ENCODE data around the gene MYG1. TPM values are rescaled to one million over a fixed set of nuclear protein-coding genes. Genes with fewer than 3 reads are reported as not detected.

MYG1 gene
- total and polyA plus RNA-seq, 2 of the 13 experiments (the other 11 are each of a cell fraction or from before 2014, with no cell fraction given), result 38.6 to 58.0 TPM

- no peak for TF ChIP-seq ZBTB40 (IDR thresholded peaks at IDR 0.05)
- TF ChIP-seq ZBTB40 (CRISPR knock-in tag; IDR thresholded peaks at IDR 0.05), result peak; percentile 61; the same call in 1 of the 2 replicates
- no peak for TF ChIP-seq ZNF33B (CRISPR knock-in tag; IDR thresholded peaks at IDR 0.05)
- TF ChIP-seq MED13 (CRISPR knock-in tag; IDR thresholded peaks at IDR 0.05), result 0 out of 2 replicates have a peak, but pooled peaks have one; percentile 19
- TF ChIP-seq FLYWCH1 (CRISPR knock-in tag; IDR thresholded peaks at IDR 0.05), result no peak
- TF ChIP-seq MBNL3 (CRISPR knock-in tag; conservative IDR thresholded peaks at IDR 0.05), result no peak
- no peak for TF ChIP-seq ZSCAN25 (CRISPR knock-in tag; IDR thresholded peaks at IDR 0.05)
- TF ChIP-seq ZNF550 (CRISPR knock-in tag; IDR thresholded peaks at IDR 0.05; ENCODE audit: borderline replicate concordance), result no peak; the same call in 1 of the 2 replicates
- peak; percentile 90 for TF ChIP-seq TBX2 (CRISPR knock-in tag; IDR thresholded peaks at IDR 0.05; ENCODE audit: borderline replicate concordance)
- TF ChIP-seq U2AF2 (IDR thresholded peaks at IDR 0.05; ENCODE audit: low read depth, low read length), result no peak
- peak; percentile 61; the same call in 1 of the 2 replicates for TF ChIP-seq KLF6 (CRISPR knock-in tag; IDR thresholded peaks at IDR 0.05)
- TF ChIP-seq HNF1A (IDR thresholded peaks at IDR 0.05; ENCODE audit: low read depth), result peak; percentile 13; the same call in 1 of the 2 replicates
- peak; percentile 49; the same call in 1 of the 2 replicates for TF ChIP-seq HNF1A (CRISPR knock-in tag; IDR thresholded peaks at IDR 0.05; ENCODE audit: borderline replicate concordance)
- no peak for TF ChIP-seq BATF2 (CRISPR knock-in tag; IDR thresholded peaks at IDR 0.05)
- TF ChIP-seq POGZ (CRISPR knock-in tag; IDR thresholded peaks at IDR 0.05), result peak; percentile 65
- TF ChIP-seq MEIS2 (CRISPR knock-in tag; IDR thresholded peaks at IDR 0.05), result peak; percentile 37; the same call in 1 of the 2 replicates
Measured at GRCh38 chr12:53324779-53325510, 25.4 kb downstream of the MYG1 start (continued).

All from HepG2 (cell line).